Stimulated activated CD4-positive, alpha-beta T cell treated with anti-CD3 and anti-CD28 coated beads, Interleukin-12 subunit alpha, Interleukin-12 subunit beta, amount 100 ng/mL, for 4 hours (primary cell): ENCODE measurements around the gene ANKRD39.

Experiments used
- DNase-seq: peaks from one replicate; pipeline ENCODE4 v3.0.0-alpha.2; 2020

Gene ANKRD39

GRCh38 chr2:96848264-96848663 is 9.6 kb downstream of the ANKRD39 start:
- DNase-seq, result no peak

- no peak for DNase-seq
Measured at GRCh38 chr2:96847586-96847985, 10.2 kb downstream of the ANKRD39 start.

- DNase-seq, result no peak
Measured at GRCh38 chr2:96846825-96847224, 11.0 kb downstream of the ANKRD39 start.

- DNase-seq, result no peak
Measured at GRCh38 chr2:96844405-96844808, 13.4 kb downstream of the ANKRD39 start.

DNA sequence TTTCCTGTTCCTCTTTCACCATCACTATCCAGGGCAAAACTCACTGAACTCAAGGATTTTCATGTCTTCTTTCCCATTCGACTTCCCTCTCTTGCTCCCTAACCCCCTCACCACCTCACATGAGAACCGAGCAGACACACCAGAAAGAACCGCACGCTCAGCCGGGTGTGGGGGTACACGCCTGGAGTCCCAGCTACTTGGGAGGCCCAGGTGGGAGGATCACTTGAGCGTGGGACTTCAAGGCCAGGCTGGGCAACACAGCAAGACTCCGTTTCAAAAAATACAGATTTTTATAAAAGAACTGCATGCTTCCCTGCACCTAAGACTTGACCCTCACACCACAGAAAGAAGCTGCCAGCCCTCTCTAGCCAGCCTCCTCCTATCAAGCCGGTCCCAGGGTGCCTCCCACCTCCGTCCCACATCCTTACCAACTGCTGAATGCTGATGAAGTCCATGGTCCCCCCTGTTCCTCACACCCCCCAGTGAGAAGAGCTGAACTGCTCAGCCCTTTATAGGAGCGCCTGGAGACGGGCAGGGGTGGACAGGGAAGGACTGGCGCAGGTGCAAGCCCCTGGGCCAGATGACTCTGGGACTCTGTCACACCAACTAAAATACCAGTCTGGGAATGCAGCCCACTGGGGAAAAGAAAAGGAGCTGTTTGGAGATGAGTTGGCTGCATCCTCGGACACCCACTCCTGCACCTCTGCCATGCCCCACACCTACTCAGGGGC is 14.1 kb downstream of the ANKRD39 start, which contains the start of gene ANKRD23:
TSS of gene ANKRD23 (minus strand) at position 484 of the 731 bp plus-strand sequence. CDS start at position 455, 29 bp downstream.
- no peak for DNase-seq

DNA sequence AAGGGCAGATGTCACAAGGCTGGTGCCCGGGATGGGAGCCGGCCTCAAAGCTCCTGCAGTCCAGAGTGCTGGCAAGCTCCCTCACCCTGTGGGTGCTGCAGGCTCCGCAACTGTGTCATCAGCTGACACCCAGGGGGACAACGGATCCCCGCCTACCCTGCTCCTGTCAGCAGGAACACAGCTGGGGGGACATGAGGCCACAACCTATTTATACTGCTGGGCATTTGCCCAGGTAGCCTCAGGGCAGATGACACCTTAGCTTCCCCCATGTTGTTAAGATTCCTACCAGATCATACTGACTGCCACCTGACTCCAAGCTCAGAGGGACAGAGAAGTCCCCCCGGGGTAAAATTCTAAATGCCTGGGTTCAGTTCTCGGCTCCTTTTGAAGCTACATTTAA is 15.2 kb downstream of the ANKRD39 start:
- no peak for DNase-seq

DNA sequence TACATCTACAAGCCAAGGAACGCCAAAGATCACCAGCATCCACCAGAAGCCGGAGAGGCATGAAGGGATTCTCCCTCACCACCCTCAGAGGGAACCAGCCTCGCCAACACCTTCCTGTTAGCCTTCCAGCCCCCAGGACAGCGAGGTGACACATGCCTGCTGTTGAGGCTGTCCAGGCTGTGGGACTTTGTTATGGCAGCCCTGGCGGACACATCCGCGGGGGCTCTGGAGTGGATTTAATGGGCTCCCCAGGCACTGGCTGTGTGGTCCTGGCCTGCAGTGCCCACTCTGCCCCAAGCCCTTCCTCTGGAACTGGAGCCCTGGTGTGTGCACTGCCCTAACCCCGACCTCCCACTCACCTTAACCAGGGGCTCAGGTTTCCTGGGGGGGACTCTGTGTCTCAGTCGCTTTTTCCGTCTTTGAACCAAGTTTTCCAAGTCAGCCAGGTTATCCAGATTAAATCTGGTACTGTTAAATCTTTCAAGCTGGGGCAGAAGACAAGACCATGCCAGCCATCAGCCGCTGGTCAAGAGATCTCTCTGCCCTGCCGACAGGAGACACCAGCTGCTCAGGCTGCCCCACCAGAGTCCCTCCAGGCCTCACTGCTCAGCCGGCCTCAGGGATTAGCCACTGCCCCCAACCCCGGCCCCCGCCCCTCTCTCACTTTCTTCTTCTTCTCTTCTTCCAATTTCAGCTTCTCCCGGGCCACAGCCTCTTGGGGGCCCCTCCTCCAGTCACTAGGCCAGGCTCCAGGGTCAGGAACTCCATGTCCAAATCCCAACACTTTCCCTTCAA is 15.9 kb downstream of the ANKRD39 start:
- no peak for DNase-seq

DNA sequence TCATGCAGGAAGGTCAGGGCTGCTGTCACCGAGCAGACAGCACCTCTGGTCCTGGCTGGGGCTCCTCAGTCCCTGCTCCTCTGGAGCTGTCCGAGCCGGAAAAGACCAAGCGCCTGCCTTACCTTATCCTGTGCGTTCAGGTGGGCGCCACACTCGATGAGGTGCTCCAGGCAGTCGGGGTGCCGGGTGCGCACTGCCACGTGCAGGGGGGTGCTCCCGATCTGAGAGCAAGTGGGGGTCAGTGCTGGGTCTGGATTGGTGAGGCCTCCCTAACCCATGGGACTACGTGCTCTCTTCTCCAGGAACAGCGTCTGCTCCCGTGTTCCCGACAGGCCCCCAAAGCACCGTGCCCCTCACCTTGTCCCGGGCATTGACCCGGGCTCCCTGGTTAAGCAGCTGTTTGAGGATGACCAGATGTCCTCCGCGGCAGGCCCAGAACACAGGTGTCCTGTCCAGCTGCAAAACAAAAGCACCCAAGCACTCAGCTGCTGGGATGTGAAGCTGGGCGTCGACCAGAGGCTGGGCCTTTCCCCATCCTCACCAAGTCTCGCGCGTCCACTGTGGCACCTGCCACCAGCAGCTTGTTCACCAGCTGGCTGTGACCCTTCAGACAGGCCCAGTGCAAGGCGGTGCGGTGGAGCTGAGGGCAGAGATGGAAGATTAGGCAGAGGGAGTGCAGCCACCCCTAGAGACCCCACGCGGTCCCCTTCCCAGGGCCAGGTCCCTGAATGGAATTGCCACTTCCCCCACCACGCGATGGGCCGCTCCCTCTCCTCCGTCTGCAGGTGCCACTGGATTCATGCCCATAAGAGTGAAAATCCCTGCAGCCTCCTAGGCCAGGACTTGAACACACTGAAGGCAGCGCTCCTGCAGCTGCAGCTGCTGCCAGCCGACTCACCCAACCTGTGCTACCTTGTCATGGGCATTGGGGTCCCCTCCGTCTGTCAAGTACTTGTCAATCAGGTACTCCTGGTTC is 17.7 kb downstream of the ANKRD39 start:
- DNase-seq, result no peak

DNA sequence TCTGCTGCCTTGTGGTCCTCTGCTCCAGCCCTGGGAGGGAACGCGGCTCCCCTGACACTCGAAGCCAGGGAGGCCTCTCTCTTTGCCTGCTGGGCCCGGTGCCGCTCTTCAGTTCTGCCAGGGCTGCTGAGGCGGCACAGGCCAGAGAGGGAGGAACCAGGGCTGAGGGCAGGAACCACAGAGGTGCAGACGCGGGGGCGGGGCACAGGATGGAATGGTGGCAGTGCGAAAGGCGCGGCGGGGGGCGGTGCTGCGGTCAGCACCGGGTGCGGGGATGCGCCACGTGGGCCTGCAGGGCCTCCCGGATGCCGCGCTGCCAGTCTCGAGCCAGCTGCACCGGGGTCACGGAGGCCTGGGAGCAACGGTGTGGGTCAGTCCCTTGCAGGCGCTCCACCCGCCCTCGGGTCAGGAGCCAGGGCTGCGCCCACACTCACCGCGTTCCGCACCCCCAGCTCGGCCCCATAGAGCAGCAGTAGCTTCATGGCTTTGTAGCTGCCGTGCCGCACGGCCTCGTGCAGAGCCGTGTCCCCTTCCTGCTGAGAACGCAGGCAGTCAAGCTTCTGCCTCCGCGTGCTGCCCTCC is 18.4 kb downstream of the ANKRD39 start:
- DNase-seq, result peak; percentile 75

DNA sequence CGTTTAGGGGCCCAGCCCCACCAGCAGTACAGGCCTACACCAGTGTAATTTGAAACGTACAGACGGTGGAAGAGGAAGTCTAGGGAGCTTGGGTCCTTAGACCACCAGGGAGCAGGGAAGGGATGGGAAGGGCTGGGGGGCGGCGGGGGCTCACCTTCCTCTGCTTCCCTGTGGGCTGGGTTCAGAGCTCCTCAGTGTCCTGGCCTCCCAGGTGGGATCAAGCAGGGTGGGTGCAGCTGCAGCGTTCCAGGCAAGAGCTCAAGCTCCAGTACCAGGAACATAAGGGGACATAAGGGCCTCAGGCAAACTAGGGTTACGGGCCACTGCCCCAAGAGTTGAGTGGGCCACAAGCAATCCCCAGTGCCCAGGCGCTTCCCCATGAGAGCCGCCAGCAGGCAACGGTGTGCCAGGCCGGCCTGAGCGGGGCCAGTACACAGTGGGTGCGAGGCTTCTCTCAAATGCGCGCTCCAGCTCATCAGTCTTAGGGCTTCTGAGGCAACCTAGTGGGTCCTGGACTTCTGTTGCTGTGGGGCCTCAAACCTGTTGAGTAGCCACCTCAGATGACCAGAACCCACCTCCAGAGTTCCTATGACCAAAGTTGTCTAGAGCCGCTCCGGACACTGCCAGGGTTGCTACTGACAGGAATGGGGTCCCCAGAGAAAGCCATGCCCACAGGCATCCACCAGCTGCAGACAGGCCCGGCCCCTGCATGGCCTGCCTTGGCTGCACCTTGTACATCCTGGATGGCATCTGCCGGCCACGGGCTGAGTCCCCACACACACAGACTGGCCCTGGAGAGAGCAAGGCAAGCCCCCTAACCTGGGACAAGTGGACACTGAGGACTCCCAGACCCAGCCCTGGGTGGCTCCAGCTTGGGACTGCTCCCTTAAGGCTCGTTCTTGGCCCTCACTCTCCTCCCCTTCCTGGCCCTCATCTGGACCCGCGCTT is 19.2 kb downstream of the ANKRD39 start:
- no peak for DNase-seq

GRCh38 chr2:96837575-96837974 is 20.2 kb downstream of the ANKRD39 start:
- no peak for DNase-seq

DNA sequence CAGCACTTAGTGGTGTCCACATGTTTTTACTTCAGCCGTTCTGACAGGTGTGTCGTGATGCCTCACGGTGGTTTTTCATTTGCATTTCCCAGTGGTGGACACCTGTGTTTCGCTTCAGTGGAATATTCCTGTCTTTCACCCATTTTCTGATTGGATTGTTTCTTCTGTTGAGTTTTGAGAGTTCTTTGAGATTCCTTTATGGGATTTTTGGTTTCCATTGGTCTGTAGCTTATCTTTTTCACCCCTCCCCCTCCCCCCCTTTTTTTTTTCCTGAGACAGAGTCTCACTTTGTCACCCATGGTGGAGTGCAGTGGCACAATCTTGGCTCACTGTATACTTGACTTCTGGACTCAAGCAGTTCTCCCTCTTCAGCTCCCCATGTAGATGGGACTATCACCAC is 22.0 kb downstream of the ANKRD39 start:
- no peak for DNase-seq

DNA sequence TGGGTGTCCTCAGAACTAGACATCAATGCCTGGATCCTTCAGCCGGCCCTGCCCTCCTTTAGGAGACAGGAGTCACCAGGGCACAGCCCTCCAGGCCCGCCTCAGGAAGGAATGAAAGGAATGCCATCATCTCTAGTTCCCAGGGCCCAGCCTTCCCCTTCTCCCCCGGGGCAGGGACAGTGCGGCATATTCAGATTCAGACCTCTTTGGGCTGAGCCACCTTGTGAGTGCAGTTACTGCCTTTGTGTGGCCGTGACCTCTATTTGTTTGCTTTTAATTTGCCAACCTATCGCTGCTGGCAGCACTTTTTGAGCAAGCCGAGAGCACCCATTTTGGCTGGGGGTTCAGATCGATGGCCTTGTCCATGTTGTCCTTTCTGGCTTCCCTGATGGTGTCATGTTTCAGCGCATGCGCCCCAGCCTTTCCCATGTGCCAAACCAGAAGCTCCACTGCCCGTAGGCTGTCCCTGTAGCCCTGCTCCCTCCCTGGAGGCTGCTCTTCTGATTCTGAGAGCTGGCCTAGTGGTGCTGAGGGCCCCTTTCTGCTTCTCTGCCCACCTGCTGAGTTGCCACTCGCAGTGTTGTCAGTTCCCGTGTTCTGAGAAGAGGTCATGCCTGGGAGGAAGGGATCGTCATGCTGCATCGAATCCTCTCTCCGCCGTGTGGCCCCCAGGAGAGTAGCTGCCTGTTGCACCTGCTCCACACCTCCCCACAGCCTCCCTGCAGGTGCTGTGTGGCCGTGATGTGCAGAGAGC is 24.9 kb downstream of the ANKRD39 start:
- DNase-seq, result no peak

DNA sequence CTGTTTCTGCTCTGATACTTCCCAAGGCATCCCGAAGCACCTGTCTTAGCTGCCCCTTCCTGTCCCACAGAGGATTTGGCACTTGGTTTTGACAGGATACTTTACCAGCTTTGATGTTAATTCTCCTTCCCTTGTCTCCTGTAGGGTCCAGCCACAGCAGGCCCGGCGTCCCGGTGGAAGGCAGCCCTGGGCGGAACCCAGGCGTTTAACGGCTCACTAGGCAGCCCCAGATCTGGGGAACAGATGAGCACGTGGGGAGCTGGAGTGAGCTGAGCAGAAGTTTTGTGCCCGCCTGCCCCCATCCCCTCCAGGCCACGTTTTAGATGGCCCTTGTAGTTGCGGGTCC is 25.4 kb downstream of the ANKRD39 start:
- no peak for DNase-seq

DNA sequence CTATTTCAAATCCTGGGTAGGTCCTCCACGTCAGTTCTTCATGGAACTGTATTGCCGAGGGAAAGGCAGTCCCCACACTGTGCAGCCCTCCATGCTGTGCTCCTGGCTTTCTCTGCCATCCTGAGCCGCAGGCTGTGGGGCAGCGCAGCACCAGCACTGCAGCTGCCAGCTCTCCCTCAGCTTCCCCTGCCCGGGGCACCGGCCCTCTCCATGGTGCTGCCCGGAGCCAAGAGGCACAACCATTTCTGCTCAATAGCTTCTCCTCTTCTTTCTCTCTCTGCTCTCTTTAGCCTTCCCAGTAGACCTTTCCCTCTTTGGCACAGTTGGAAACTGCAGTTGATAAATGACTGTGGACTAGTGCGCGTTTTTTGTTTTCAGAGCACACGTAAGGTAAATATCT is 26.1 kb downstream of the ANKRD39 start:
- DNase-seq, result no peak

- no peak for DNase-seq
Measured at GRCh38 chr2:96830044-96830562, 27.7 kb downstream of the ANKRD39 start.

GRCh38 chr2:96828874-96829273 is 28.9 kb downstream of the ANKRD39 start:
- no peak for DNase-seq

DNA sequence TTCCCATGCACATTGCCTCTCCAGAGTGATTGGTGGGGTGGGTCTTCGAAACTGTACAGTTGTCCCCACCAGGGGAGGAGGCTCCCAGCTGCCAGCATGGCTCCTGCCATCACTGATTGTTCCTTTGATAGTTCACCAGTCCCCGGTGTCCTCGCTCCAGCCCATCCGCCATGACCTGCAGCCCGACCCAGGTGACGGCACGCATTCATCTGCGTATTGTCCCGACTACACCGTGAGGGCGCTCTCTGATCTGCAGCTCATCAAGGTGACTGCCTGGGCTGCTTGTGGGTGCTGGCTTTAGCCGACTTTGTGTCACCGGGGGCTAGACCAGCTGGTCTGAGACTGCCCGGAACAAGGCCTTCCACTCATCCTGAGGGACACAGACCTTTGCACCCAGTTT is 29.4 kb downstream of the ANKRD39 start:
- DNase-seq, result no peak

- DNase-seq, result no peak
Measured at GRCh38 chr2:96826546-96827278, 31.1 kb downstream of the ANKRD39 start.

DNA sequence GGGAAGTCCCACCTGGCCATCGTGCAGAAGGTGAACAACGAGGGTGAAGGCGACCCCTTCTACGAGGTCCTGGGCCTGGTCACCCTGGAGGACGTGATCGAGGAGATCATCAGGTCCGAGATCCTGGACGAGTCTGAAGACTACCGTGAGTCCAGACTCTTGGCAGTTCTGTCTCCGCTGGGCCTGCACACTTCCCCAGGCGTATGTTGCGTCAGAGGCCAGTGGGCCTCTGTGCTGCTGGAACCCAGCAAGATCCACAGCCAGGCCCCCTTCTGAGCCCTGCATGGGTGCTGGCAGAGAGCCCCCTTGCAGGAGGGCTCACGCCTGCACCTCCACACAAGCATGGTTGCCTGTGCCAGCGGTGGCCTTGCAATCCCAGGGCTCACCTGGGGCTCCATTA is 32.8 kb downstream of the ANKRD39 start:
- no peak for DNase-seq
